ENCODE results near the gene SGSM2.

SGSM2 gene

DNA sequence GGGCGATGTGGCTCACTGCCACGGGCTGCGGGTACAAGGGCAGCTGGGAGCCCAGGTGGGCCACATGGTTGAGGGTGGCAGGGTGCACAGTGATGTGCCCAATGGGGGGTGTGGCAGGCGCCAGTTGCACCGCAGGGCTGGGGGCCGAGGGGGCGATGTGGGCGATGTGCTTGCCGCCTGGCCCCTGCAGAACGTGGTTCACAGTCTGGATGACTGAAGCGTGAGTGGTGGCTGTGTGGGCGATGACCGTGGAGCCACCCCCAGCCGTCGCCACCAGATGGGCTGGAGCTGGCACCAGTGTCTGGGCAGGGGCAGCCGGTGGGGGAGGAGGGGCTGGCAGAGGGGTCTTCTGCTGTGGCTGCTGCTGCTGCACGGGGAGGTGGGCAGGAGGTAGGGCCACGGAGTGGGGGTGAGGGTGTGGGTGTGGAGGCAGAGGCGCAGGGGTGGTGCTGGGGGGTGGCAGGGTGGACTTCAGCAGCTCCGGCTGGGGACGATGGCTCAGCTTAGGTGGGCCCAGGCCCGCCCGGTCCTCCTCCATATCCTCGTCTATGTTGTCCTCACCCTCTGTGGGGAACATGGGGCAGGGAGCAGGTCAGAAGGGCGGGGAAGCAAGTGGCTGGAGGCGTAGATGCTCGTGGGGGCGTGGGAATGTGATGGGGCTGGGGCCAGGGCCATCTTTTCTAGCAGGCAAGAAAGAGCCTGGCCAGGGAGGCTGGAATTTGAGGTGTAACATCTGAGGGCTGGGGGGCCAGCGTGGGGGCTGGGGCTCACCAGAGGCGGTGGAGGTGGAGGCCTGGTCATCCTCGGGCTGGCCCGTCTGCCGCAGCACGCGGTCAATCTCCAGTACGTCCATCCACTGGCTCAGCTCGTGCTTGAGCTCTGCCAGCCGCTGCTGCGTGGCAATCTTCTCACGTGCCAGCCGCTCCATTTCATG lies 50.1 kb downstream of the SGSM2 start:
- FAIRE-seq, result no peak

DNA sequence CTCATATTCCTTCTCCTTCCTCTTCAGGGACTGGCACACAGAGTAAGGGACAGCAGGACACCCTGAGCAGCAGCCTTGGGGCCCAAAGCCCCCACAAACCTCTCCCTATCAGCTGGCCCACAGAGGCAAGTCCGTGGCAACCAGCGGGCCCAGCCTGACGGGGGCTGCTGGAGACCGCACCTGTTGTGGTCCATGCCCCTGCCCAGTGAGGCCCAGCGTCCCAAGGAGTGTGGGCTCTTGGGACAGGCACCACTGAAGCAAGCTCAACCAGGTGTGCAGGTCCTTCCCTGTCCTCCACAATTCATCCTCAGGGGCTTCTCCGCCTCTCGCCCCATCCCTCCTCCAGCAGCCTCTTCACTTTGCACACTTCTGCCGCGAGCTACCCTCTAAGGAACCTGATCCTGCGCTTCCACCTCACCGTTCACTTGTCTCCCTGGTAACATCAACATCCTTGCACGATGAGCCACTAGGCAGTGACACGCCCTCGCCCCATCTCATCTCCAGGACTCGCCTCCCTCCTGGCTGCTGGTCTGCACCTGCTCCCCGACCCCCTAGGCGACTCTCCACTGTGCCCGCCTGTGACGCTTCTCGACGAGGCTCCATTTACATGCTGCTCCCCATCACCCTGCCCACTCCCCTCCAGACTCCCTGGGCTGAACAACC lies 50.9 kb downstream of the SGSM2 start:
- FAIRE-seq, result no peak

DNA sequence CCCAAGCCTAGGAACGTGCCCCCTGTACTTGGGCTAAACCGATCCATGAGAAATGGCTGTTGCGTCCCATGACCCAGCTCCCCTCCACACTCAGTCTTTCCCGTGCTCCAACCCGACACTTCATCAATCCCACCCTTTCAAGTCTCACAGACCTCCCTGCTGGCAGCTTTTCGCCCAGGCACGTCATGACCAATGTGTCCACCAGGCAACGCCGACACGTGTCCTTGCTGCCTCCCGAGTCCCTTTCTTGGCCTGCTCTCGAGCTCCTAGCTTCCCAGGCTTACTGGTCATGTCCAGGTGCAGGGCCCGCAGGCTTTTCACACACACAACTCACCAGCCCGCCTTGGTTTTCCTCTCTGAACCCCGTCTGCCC lies 51.4 kb downstream of the SGSM2 start:
- FAIRE-seq, result no peak

DNA sequence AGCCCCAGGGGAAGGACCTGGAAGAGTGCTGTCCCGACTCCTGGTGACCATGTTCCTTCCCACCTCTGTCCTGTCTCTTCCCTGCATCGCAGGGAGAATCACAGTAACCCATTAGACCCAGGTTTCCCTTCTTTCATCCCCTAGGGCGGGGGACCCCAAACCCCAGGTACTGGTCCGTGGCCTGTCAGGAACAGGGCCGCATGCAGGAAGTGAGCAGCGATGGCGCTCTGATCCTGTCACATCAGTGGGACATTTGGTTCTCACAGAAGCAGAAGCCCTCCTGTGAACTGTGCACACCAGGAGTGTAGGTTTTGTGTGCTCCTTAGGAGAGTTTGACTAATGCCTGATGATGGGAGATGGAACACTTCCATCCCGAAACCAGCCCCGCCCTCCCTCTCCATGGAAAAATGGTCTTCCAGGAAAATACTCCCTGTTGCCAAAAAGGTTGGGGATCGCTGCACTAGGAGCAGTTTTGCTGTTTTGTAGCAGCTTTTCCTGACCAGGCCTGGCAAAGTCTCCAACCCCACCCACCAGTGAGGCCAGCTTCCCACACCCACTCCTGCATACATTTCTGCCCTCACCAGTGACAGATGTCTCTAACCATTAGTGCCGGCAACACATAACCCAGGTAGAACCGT lies 53.0 kb downstream of the SGSM2 start:
- FAIRE-seq, result no peak

DNA sequence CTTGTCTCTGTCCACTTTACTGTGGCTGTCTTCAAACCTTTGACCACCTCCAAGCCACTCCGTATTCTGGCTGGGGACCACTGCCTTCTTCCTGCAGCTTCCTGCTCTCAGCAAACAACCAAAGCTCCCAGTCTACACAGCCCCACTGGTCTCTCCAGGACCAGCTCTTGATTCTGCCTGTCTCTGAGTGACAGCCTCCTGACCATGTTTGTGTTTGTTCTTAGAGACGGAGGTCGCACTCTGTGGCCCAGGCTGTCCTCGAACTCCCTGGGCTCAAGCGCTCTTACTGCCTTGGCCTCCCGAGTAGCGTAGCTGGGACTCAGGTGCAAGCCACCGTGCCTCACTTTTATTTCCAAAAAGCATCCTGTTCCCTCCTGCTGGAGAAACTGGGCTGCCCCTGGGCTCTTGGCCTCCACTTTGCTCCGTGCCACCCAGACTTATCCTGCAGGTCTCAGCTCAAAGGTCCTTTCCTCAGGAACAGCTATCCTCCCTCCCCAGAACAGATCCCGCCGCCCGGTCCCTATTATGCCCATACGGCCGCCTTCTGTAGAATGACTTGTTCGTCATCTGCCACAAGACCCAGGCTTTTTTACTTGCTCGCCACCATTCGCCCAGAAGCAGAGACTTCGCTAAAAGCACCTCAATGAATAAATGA lies 54.4 kb downstream of the SGSM2 start:
- FAIRE-seq, result no peak

DNA sequence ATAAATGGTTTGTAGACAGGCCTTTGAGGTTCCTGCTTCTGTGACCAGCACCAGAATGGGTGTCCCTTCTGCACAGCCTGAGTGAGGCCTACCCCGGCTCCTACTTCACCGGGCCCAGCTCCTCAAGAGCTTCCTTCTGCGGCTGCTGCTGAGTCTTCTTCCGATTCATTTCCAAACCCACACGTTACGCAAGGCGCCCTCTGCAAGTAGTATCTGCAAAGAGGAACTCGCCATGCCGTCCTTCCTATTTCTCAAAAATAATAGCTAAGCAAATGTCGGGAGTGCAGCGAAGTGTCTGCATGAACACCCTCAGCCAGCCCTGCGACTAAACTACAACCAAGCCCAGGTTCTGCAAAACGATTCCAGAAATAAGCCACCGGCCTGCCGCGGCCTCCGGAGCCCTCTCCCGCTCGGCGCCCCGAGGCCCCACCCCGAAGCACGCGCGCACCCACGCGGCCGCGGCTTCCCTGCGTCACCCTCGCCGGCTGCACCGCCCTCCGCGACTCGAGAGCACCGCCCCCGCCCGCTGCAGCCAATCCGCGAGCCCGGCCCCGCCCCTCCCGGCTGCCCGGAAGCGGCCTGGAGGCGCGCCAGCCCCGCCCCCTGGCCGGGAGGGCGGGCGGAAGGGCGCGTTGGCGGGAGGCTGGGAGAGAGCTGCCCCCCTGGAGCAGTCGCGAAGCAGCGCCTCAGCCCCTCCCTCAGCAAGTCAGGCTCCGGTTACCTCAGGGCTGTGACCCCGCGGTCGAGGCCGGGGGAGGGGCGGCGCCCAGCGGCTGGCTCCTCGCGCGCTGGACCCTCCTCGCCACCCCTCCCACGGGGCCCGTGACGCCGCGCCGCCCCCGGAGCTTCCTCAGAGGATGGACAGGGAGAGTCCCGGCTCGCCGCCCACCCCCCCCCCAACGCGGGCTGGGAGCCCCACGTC lies 55.2 kb downstream of the SGSM2 start:
- FAIRE-seq, result no peak

DNA sequence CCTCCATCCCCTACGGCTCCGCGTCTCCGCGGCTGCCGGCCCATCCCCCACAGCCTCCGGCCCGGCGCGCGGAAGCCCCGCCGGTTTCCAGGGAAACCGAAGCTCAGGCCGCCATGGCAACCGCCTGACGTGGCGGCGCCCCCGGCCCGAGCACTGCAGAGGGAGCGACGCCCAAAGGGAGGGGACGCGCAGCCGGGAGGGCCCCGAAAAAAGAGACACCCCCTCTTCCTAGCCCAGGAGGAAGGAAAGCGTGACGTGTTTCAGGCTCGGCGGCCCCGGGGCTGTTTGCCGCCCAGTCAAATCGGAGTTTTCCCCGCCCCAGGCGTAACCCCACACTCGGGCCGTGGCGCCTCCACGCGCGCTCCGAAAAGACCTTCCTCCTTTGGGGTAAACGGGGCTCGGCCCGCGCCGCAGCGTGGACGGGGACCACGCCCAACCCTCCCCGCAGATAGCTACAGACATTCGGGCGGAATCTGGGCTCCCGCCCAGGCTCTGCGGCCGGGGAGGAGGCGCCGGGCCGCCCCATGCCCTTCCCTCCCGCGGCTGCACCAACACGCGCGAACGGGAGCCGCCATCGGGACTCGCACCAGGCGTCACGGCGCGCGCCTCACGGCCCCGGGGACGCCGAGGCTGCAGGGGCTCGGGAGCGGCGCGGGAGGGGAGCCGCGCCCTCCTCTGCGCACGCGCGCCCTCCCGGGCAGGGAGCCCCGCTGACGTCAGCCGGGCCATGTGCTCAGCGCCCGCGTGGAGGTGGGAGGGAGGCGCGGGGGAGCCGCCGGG lies 56.1 kb downstream of the SGSM2 start:
- FAIRE-seq, result no peak

DNA sequence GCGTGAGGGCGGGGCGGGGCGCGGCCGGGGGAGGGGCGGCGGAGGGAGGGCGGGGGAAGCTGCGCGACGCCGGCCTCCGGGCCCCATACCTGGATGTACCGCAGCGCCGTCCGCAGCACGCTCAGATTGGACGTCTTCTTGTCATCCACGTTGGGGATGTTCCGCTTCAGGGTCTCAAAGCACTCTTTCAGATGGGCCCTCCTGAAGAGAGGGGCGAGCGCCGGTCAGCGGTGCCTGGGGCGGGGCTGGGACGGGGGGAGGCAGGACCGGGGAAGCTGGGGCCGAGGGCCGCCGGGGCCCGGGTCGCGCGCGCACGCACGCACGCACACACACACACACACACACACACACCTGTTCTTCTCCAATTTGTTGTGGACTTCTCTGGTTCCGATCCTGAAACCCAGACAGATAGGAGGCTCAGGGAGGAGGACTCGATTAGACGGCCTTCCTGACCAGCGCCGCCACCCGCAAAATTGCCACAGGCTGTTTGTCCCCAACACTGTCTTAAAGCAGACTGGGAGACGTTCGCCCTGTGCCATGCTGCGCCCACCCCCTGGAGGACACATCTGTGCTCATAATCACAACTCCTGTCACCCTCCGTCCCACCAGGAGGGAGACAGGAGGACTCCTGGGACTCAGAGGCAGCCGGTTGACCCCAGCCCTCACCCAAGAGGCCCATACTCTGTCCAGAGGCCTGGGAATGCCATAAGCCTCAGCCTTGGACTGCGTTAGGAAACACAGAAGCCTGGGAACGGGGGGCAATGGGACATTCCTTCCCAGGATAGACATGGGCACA lies 56.9 kb downstream of the SGSM2 start:
- FAIRE-seq, result no peak

DNA sequence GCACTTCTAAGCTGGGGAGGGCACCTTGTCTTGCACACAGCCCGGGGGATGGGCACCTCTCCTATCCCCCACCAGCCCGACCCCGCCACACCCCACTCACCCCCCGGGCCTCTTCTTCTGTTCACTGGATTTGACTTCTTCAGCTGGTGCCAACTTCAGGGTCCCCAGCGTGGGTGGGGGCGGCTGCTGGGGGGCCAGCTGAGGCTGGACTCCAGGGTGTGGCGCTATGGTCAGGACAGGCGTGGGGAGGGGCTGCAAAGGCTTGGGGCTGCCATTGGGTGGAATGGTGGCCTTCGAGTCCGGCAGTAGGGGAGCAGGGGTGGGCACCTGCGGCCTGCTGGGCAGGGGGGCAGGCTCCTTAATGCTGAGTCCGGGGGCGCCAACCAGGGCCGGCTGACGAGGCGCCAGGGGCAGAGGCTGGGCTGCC lies 57.5 kb downstream of the SGSM2 start:
- no peak for FAIRE-seq

DNA sequence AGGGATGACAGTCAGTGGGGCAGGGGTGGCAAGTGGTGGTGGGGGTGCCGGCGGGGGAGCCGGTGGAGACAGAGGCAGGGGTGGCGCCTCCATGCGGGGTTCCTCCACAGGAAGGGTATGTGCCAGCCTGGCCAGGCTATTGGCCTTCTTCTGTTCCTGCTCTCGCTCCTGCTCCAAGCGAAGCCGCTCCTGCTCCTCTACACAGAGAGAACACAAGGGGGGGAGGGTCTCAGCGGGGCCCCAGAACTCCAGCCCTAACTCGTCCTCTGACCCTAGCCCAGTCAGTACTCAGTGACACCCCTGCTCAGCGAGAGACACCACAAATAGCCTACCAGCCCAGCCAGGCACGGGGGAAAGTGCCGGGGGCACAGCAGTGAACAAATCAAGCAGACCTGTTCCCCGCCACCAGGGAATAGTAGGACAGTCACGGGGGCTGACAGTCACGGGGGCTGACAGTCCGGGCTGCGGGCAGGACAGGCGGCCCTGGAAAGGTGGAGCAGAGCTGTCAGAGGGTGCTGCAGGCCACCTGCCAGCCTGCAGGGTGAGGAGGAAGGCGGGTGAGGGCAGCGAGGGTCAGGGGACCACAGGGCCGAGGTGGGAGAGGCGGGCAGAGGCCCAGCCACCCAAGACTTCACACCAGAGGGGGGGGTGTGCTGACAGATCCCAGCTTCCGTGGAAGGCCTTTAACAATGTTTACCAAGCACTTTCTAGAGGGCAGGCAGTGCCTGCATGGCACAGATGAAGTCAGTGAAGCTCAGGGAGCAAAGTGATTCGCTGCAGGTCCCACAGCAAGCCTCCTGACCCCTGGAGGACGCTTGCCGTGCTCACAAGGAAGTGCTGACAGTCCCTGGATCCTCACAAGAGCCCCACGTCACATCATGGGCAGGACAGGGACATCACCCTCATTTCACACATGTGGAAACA lies 58.2 kb downstream of the SGSM2 start:
- FAIRE-seq, result no peak

DNA sequence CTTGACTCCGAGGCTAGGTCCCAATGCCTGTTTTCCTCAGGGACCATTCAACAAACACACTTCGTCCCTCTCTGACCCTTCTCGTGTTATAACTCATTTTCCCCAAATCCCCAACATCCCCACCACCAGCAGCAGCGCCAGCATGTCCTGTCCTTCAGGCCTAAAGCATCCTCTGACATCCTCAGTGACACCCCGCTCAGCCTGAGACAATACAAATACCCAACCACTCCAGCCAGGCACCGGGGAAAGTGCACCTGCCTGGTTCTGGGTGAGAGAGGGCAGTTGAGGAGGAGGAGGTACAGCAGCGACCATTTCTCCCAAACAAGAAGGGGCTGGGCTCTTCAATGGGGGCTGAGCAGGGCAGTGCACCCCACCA lies 58.9 kb downstream of the SGSM2 start:
- no peak for FAIRE-seq

DNA sequence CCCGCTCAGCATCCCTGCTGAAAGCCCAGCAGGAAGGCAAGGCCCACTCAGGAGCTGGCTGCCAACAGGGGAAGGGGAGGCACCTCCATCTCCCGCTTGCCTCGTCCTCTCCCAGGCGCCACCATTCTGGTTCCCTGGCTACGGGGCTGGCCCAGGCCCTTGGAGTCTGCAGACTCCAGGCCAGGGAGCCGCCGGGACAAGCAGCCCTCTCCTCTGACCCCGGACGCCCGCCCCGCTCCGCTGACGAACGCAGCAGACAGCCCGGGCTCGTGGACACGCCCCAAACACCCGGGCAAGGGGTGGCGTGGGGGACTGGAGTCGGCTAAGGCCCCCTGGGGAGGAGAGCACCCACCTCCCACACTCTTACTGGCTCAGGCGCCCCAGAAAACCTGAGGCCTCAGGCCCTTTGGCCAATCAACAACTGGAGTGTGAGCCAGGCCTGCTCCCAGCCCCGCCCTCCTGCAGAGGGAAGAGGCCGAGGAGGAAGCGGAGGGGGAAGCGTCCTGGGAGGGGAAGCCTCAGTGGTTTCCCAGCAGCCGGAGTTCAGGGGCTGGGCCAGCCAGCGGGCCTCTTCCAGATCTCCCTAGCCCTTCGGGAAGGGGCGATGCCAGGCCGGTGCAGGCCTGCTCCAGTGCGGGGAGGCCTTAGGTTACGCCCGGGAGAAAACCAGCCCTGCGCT lies 59.4 kb downstream of the SGSM2 start:
- no peak for FAIRE-seq

DNA sequence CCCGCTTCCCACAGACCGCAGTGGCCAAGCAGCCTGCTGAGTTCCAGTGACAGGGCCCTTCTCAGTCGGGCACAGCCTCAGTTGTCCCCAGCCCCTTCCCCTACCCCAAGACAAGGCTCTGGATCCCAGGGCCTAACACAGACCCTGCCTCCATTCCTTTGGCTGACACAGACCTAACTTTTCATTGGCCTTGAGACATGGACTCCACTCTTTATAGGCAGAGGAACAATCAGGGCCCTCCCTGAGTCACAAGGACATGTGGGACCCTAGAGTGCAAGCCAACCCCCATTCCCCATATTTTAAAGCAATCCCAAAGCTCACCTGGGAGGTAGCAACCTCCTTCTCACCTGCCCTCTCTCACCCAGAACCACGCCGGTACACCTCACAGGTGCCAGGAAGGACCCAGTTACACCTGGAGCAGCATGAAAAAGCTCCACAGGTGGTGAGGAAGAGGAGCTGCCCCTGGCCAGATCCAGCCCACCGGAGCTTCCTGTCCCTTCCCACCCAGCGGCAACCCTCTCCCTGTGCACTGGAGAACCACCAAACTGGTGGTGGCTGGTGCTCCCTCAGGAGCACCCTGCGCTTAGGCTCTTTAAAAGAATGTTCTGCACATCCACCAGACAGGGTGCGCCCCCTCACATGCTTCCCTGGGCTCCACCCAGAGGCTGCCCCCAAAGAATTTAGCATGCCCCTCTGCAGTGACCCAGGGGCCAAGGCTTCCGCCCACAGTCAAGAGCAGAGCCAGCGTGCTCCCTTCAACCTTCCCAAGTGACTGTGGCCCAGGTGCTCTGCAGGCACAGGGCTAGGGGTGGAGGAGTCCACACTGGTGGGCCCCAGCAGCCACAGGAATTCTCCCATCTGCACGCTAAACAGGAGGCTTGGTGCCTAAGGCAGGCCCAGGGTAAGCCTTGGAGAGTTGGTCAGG lies 60.2 kb downstream of the SGSM2 start:
- FAIRE-seq, result no peak

DNA sequence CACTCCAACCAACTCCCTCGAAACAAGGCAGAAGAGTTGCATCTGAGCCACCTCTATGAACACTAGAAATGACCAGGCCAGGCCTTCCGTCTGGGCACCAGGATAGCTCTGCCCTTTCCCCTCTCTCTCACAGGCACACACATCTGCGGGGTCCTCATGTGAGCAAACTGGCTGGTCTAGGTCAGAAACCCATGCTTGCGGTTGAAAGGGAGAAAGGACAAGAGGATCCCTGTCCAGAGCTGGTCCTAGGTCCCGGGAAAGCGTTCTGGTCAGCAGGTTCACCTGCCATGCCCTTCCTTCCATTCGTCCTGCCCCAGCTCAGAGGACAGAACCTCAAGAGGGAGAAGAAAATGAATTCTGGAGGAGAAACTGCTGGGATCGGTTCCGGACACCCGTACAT lies 60.9 kb downstream of the SGSM2 start:
- FAIRE-seq, result no peak

DNA sequence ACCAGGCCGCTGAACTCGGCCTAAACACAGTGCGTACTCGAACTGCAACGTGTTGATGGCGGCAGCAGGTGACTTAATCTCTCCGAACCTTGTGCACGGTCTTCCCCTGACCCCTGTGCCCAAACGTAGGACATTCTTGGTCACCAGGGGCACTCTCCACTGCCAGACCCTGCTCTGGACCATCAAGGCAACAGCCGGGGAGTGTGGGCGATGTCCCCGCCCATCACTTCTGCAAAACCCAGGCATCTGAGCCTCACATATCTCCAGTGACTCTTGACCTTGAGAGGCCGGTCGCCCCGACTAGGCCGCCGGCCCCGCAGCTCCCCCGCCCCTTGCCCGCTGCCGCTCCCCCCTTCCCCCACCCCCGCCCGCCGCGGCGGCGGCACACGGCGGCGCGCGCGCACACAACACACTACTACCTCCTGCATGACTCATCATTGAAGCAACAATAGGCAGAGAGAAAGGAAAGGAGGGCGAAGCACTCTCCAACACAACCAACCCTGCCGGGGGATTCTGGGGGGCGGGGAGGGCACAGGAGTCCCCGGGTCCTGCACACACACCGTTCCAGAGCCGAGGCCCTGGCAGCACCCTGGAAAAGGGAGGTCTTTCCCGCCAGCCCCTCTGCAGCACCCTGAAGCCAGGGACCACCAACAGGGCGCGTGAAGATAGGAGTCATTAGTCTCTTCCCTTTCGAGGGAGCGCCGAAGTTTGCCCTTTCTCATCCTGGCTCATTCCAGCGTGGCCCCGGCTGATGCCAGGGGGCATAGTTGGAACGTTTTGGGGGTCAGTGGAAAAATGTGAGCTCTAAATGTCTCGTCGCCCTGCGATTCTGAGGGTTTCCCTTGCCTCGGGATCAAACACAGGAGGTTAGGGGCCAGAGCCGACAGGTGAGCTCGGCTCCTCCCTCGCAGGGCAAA lies 61.6 kb downstream of the SGSM2 start:
- no peak for FAIRE-seq

All from colon (tissue), 2 donors.